ENCODE measurements around the gene TEX35. TPM values are rescaled to one million over a fixed set of nuclear protein-coding genes. Genes with fewer than 3 reads are reported as not detected.
"Not testable (repeated sequence)": the region's sequence is repeated elsewhere in the genome, so short reads cannot be mapped to it uniquely, and the experiment has no call there.

TEX35 gene
- total RNA-seq, 4 donors from 2014 or later, result not detected

DNA sequence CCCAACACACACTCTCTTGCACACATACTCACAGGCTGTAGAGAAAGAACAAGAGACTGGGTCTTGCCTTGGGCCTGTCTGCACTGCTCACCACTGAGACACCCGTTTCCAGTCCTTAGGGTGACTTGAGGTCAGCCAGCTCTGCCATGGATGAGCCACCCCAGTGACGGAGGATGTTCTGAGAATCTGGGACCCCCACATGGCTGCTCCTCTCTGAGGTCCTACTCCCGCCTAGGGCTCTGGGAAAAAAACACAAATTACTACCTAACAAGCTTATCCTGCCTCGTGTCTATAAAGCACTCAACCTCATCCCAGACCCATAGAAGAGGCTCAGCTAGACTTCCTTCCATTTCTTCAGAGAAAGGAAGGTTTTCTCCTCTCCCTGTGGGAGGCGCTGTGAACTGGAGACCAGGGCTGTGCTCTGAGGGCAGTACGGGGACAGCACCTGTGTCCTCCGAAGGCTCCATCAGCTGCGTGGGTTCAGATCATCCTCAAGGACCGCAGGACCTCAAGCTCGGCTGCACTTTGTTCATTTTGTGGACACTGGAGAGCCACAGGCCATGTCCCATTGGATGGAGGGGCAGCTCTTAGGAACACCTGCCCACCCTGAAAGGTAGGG lies 11.9 kb upstream of the TEX35 start:
- Histone ChIP-seq H3K27ac (no peak overlapping the region), H3K4me3 (no peak overlapping the region), H3K36me3 (no peaks in the 10 kb centered on the region), H3K27me3 (peaks cover 7% of the 10 kb centered on the region), H3K9me3 (no peaks in the 10 kb centered on the region), H3K4me1 (no peaks in the 10 kb centered on the region)
- 85 to 90% methylated on average over 2 to 8 of the region's 10 CpGs for WGBS, 2 donors (ENCODE audit: low coverage in 1 of 2)
- ATAC-seq, result no peak
- TF ChIP-seq EP300 (IDR thresholded peaks at IDR 0.05), result no peak
- TF ChIP-seq CTCF (IDR thresholded peaks at IDR 0.05), result no peak
- TF ChIP-seq POLR2AphosphoS5 (IDR thresholded peaks at IDR 0.05), result no peak
- no peak for TF ChIP-seq POLR2A (IDR thresholded peaks at IDR 0.05)

- H3K27ac ChIP-seq, result no peak overlapping the region
- peaks cover 7% of the 10 kb centered on the region for H3K27me3 ChIP-seq
- ATAC-seq, result peak; percentile 51
- 36 to 40% methylated on average over 1 to 5 of the region's 5 CpGs for WGBS, 2 donors (ENCODE audit: low coverage in 1 of 2)
- H3K9me3 ChIP-seq, result no peaks in the 10 kb centered on the region
- H3K36me3 ChIP-seq, result no peaks in the 10 kb centered on the region
- peak in 3 of 4 experiments; percentile 53 to 89 (median 75) for TF ChIP-seq CTCF (IDR thresholded peaks at IDR 0.05)
- TF ChIP-seq POLR2AphosphoS5 (IDR thresholded peaks at IDR 0.05), result no peak
- H3K4me1 ChIP-seq, result no peaks in the 10 kb centered on the region
- no peak overlapping the region for H3K4me3 ChIP-seq
Measured at GRCh38 chr1:178501705-178502329, 11.1 kb upstream of the TEX35 start.

DNA sequence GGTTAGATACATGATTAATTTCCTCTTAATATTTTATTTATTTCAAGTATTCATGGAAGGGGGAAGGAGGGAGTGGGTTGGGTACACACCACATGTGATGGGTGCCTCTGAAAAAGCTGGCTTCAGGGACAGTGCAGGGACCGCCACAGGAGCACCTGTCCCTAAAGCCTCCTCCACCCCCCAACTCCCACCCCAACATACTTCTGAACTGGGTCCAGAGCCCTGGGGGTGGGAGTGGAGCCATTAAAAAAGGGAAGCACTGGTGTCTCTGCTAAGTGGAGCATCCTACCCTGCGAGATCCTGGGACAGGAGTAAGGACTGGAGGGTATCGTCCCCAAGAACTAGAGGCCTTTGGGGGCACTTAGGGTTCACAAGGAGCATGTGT lies 10.6 kb upstream of the TEX35 start:
- WGBS, 2 donors (ENCODE audit: low coverage in 1 of 2), result 83% methylated on average over 1 of the region's 3 CpGs; no CpG with 5 or more reads in 1 of the 2 donors
- no peak overlapping the region for H3K4me3 ChIP-seq

GRCh38 chr1:178502856-178503255 lies 10.1 kb upstream of the TEX35 start:
- TF ChIP-seq POLR2A (IDR thresholded peaks at IDR 0.05), result no peak
- no peak for TF ChIP-seq EP300 (IDR thresholded peaks at IDR 0.05)
- TF ChIP-seq CTCF (IDR thresholded peaks at IDR 0.05), result no peak
- no peak for TF ChIP-seq POLR2AphosphoS5 (IDR thresholded peaks at IDR 0.05)
- ATAC-seq, result no peak
- H3K4me3 ChIP-seq, result no peak overlapping the region
- H3K4me1 ChIP-seq, result no peaks in the 10 kb centered on the region
- no peaks in the 10 kb centered on the region for H3K36me3 ChIP-seq
- no peaks in the 10 kb centered on the region for H3K9me3 ChIP-seq
- 62 to 94% methylated on average over 2 to 3 of the region's 5 CpGs for WGBS, 2 donors (ENCODE audit: low coverage in 1 of 2)
- peaks cover 7% of the 10 kb centered on the region for H3K27me3 ChIP-seq
- H3K27ac ChIP-seq, result no peak overlapping the region

More for the DNA sequence above, 10.6 kb upstream of the TEX35 start:
- no peak for ATAC-seq
- TF ChIP-seq POLR2A (IDR thresholded peaks at IDR 0.05) (no peak), CTCF (IDR thresholded peaks at IDR 0.05) (no peak), POLR2AphosphoS5 (IDR thresholded peaks at IDR 0.05) (no peak), EP300 (IDR thresholded peaks at IDR 0.05) (no peak)
- no peaks in the 10 kb centered on the region for H3K36me3 ChIP-seq
- no peak overlapping the region for H3K27ac ChIP-seq
- H3K4me1 ChIP-seq, result no peaks in the 10 kb centered on the region
- no peaks in the 10 kb centered on the region for H3K9me3 ChIP-seq
- peaks cover 7% of the 10 kb centered on the region for H3K27me3 ChIP-seq

- ATAC-seq, H3K4me3 ChIP-seq: not testable (repeated sequence)
Measured at GRCh38 chr1:178503316-178503715, 9.6 kb upstream of the TEX35 start.

More at GRCh38 chr1:178503316-178503715, 9.6 kb upstream of the TEX35 start:
- H3K9me3 ChIP-seq, H3K27ac ChIP-seq, H3K36me3 ChIP-seq, H3K4me1 ChIP-seq, H3K27me3 ChIP-seq: not testable (repeated sequence)
- WGBS, 2 donors (ENCODE audit: low coverage in 1 of 2), result 89 to 90% methylated on average over 7 to 8 of the region's 14 CpGs
